Rectal smooth muscle tissue (tissue), 1 donor: ENCODE data around the gene SGF29.
"Not testable (repeated sequence)": the region's sequence is repeated elsewhere in the genome, so short reads cannot be mapped to it uniquely, and the experiment has no call there.

Experiments used
- H3K27ac ChIP-seq: one replicate; pipeline ENCODE4 v1.7.0; 2013; ENCODE audit warnings: low read depth, low read length, inconsistent platforms
- H3K27me3 ChIP-seq: one replicate; pipeline ENCODE4 v1.7.0; 2013; ENCODE audit warnings: low read length; ENCODE audit not compliant: control insufficient read depth, insufficient read depth
- H3K36me3 ChIP-seq: one replicate; pipeline ENCODE4 v1.7.0; 2013; ENCODE audit warnings: low read length; ENCODE audit not compliant: control insufficient read depth, insufficient read depth
- H3K4me1 ChIP-seq: one replicate; pipeline ENCODE4 v1.7.0; 2013; ENCODE audit warnings: low read length; ENCODE audit not compliant: control insufficient read depth, insufficient read depth
- H3K4me3 ChIP-seq: one replicate; pipeline ENCODE4 v1.7.0; 2013; ENCODE audit warnings: low read length
- H3K9ac ChIP-seq: one replicate; pipeline ENCODE4 v1.7.0; 2013; ENCODE audit warnings: low read length

Gene SGF29

DNA sequence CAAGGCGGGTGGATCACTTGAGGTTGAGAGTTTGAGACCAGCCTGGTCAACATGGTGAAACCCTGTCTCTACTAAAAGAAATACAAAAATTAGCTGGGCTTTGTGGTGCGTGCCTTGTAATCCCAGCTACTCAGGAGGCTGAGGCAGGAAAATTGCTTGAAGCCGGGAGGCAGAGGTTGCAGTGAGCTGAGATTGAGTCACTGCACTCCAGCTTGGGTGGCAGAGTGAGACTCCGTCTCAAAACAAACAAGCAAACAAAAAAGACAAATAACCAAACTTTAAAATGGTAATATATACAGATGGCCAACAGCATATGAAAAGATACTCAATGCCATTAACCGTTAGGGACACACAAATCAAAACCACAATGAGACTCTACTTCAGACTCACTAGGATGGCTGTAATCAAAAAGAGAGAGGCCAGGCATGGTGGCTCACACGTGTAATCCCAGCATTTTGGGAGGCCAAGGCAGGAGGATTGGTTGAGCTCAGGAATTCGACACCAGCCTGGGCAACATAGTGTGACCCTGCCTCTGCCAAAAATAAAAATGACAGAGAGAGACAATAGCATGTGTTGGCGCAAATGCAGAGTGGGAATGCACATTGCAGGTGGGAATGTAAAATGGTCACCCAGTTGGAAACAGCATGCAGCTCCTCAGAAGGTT is 21.9 kb downstream of the SGF29 start:
- Histone ChIP-seq H3K27me3 (no peaks in the 10 kb centered on the region), H3K27ac (no peak overlapping the region), H3K4me3 (no peak overlapping the region), H3K9ac (no peak overlapping the region), H3K4me1 (peaks cover 13% of the 10 kb centered on the region), H3K36me3 (no peaks in the 10 kb centered on the region)

DNA sequence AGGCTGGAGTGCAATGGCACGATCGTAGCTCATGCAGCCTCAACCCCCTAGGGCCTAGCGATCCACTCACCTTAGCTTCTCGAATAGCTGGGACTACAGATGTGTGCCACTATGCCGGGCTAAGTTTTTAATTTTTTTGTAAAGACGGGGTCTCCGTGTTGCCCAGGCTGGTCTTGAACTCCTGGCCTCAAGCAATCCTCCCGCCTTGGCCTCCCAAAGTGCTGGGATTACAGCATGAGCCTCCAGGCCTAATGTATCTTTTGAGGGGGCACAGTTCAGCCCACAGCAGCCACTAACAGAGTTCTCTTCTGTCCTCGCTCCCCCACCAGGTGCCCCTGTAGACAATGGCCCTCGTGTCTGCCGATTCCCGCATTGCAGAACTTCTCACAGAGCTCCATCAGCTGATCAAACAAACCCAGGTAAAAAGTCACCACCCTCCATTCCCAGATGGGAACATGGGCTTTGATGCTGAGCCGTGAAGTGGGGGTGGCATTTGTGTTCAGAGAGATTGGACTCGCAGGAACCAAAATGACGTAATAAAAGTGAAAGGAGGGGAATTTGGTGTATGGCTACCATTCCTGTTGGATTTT is 27.1 kb downstream of the SGF29 start:
- Histone ChIP-seq H3K4me1 (no peaks in the 10 kb centered on the region), H3K27me3 (no peaks in the 10 kb centered on the region), H3K9ac (no peak overlapping the region), H3K36me3 (peaks cover 25% of the 10 kb centered on the region), H3K27ac (no peak overlapping the region), H3K4me3 (no peak overlapping the region)

DNA sequence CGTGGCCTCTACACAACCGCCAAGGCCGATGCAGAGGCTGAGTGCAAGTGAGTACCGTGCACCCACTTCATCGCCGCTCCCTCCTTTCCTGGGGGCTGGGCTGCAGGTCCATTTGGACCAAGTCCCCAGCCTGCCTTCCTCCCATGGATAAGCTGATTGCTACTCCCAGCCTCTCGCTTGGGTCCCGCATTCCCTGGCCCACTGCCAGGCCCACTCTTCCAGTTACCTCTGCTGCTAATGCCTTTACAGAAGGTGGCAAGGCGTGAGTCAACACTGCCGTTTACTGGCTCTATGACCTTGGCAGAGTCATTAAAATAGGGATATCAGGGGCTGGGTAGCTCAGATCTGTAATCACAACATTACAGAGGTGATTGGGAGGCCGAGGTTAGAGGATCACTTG is 32.0 kb downstream of the SGF29 start:
- H3K9ac ChIP-seq: no peak overlapping the region
- peaks cover 49% of the 10 kb centered on the region for H3K36me3 ChIP-seq
- no peak overlapping the region for H3K27ac ChIP-seq
- H3K27me3 ChIP-seq: no peaks in the 10 kb centered on the region
- H3K4me3 ChIP-seq: no peak overlapping the region
- H3K4me1 ChIP-seq: no peaks in the 10 kb centered on the region

DNA sequence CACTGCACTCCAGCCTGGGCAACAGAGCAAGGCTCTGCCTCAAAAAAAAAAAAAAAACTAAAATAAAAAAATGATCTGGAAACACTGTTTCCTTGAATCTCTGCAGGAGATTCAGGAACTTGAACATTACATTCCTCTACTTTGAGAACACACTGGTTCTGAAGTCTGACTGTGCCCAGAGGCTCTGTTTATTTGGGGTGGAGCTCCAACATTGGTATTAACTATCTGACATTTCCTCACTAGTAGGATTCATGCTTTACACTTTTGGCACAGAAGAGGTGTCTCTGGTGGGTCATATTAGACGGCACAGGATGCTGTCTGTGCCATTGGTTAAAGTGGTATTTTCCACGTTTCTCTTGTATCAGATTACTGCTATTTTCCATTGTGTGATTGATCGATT is 32.7 kb downstream of the SGF29 start:
- no peak overlapping the region for H3K4me3 ChIP-seq
- H3K27ac ChIP-seq: no peak overlapping the region
- H3K9ac ChIP-seq: no peak overlapping the region
- H3K4me1 ChIP-seq: no peaks in the 10 kb centered on the region
- H3K36me3 ChIP-seq: peaks cover 51% of the 10 kb centered on the region
- H3K27me3 ChIP-seq: no peaks in the 10 kb centered on the region

GRCh38 chr16:28587386-28587785 is 33.7 kb downstream of the SGF29 start:
- no peaks in the 10 kb centered on the region for H3K27me3 ChIP-seq
- H3K9ac ChIP-seq: no peak overlapping the region
- H3K36me3 ChIP-seq: peaks cover 48% of the 10 kb centered on the region
- no peak overlapping the region for H3K27ac ChIP-seq
- no peak overlapping the region for H3K4me3 ChIP-seq
- H3K4me1 ChIP-seq: no peaks in the 10 kb centered on the region

GRCh38 chr16:28589069-28589468 is 35.3 kb downstream of the SGF29 start:
- no peak overlapping the region for H3K9ac ChIP-seq
- H3K27ac ChIP-seq: no peak overlapping the region
- no peaks in the 10 kb centered on the region for H3K4me1 ChIP-seq
- peaks cover 45% of the 10 kb centered on the region for H3K36me3 ChIP-seq
- no peak overlapping the region for H3K4me3 ChIP-seq
- H3K27me3 ChIP-seq: no peaks in the 10 kb centered on the region

- Histone ChIP-seq H3K27me3 (no peaks in the 10 kb centered on the region), H3K9ac (no peak overlapping the region), H3K27ac (no peak overlapping the region), H3K4me1 (no peaks in the 10 kb centered on the region), H3K4me3 (no peak overlapping the region), H3K36me3 (peaks cover 43% of the 10 kb centered on the region)
Measured at GRCh38 chr16:28589930-28590329, 36.2 kb downstream of the SGF29 start.

GRCh38 chr16:28590384-28591340 is 36.9 kb downstream of the SGF29 start:
- no peak overlapping the region for H3K27ac ChIP-seq
- H3K36me3 ChIP-seq: peaks cover 36% of the 10 kb centered on the region
- H3K9ac ChIP-seq: no peak overlapping the region
- no peak overlapping the region for H3K4me3 ChIP-seq
- H3K4me1 ChIP-seq: no peaks in the 10 kb centered on the region
- no peaks in the 10 kb centered on the region for H3K27me3 ChIP-seq

GRCh38 chr16:28591355-28591754 is 37.6 kb downstream of the SGF29 start:
- Histone ChIP-seq H3K4me3 (no peak overlapping the region), H3K36me3 (peaks cover 34% of the 10 kb centered on the region), H3K27me3 (no peaks in the 10 kb centered on the region), H3K4me1 (no peaks in the 10 kb centered on the region), H3K9ac (no peak overlapping the region), H3K27ac (no peak overlapping the region)

DNA sequence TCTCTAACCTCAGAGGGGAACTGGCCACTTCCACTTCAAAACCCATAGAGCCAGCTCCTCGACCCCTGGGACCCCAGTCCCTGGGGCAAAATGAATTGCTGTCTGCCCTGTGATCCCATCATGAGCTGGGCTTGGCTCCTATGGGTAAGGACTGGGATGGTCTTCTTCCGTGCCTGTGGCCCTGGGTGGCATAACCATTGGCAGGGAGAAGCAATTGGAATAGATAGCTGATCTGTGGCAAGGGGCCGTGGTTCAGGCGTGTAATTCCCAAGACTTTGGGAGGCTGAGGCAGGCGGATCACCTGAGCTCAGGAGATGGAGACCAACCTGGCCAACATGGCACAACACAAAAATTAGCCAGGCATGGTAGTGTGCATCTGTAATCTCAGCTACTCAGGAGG is 38.8 kb downstream of the SGF29 start:
- H3K9ac ChIP-seq: no peak overlapping the region
- H3K4me3 ChIP-seq: no peak overlapping the region
- no peak overlapping the region for H3K27ac ChIP-seq
- H3K27me3 ChIP-seq: no peaks in the 10 kb centered on the region
- no peaks in the 10 kb centered on the region for H3K4me1 ChIP-seq
- peaks cover 28% of the 10 kb centered on the region for H3K36me3 ChIP-seq

- Histone ChIP-seq H3K9ac (no peak overlapping the region), H3K4me3 (no peak overlapping the region), H3K27ac (no peak overlapping the region), H3K36me3 (peaks cover 26% of the 10 kb centered on the region), H3K4me1 (no peaks in the 10 kb centered on the region), H3K27me3 (no peaks in the 10 kb centered on the region)
Measured at GRCh38 chr16:28592979-28593553, 39.3 kb downstream of the SGF29 start.

GRCh38 chr16:28595451-28595850 is 41.7 kb downstream of the SGF29 start:
- not testable (repeated sequence) for H3K9ac ChIP-seq, H3K27ac ChIP-seq, H3K27me3 ChIP-seq, H3K4me3 ChIP-seq, H3K4me1 ChIP-seq
- H3K36me3 ChIP-seq: peaks cover 12% of the 10 kb centered on the region
